ENCODE measurements around the gene GMEB2. TPM values are rescaled to one million over a fixed set of nuclear protein-coding genes. Genes with fewer than 3 reads are reported as not detected.

The GMEB2 gene
- total RNA-seq, 1 experiment from 2014 or later, result 14.3 TPM

- Histone ChIP-seq H3K4ac (ENCODE audit: low read depth, low read length) (no peak overlapping the region), H3K27ac (ENCODE audit: insufficient read length, low read depth, low read length) (no peak overlapping the region), H3K14ac (ENCODE audit: insufficient read depth, low read length) (no peak overlapping the region), H2BK15ac (ENCODE audit: low read depth, low read length) (no peak overlapping the region), H4K8ac (replicated peaks; ENCODE audit: insufficient read length, low read depth, low read length) (no peak overlapping the region), H4K91ac (ENCODE audit: insufficient read length, low read depth, low read length) (no peak overlapping the region), H3K23ac (ENCODE audit: insufficient read length, low read depth, low read length) (no peak overlapping the region), H2BK20ac (ENCODE audit: low read depth, low read length, poor library complexity, severe bottlenecking) (no peak overlapping the region), H2AFZ (ENCODE audit: low read length) (no peak overlapping the region), H3K4me1 (ENCODE audit: insufficient read depth, low read length) (peaks cover 2% of the 10 kb centered on the region; the same call in 1 of the 2 replicates), H3K27me3 (ENCODE audit: insufficient read depth, low read length) (no peaks in the 10 kb centered on the region), H2BK12ac (ENCODE audit: insufficient read length, low read depth, low read length) (no peak overlapping the region), H4K5ac (ENCODE audit: insufficient read length, low read depth, low read length) (no peak overlapping the region), H3K79me2 (ENCODE audit: insufficient read depth, low read length) (no peaks in the 10 kb centered on the region), H3K56ac (ENCODE audit: insufficient read length, low read depth, low read length) (no peak overlapping the region), H3K9ac (ENCODE audit: extremely low read depth, insufficient read length, low read length) (no peak overlapping the region), H3K79me1 (ENCODE audit: insufficient read depth, low read depth, low read length, poor library complexity, severe bottlenecking) (no peaks in the 10 kb centered on the region), H2AK5ac (ENCODE audit: insufficient read length, low read length) (no peak overlapping the region), H4K20me1 (ENCODE audit: control insufficient read depth, insufficient read depth, insufficient read length) (peaks cover 3% of the 10 kb centered on the region), H2BK5ac (ENCODE audit: insufficient read length, low read length) (no peak overlapping the region), H3K23me2 (ENCODE audit: insufficient read length, low read depth, low read length, poor library complexity, severe bottlenecking) (peaks cover 9% of the 10 kb centered on the region), H3T11ph (ENCODE audit: low read length) (no peak overlapping the region), H3K18ac (ENCODE audit: insufficient read length, low read depth, low read length) (no peak overlapping the region), H3K4me2 (ENCODE audit: insufficient read depth, insufficient read length, low read length) (no peak overlapping the region), H2BK120ac (ENCODE audit: low read depth, low read length, poor library complexity, severe bottlenecking) (no peak overlapping the region), H3K9me3 (ENCODE audit: control insufficient read depth, low read depth, low read length) (no peaks in the 10 kb centered on the region)
- no peak for DNase-seq
- WGBS (ENCODE audit: extremely low coverage, insufficient read length, low lambda C conversion rate), result no CpG with 5 or more reads among the region's 18 CpGs
- H3K4me3 Mint-ChIP-seq, result no peak overlapping the region; a peak in 1 of 5 replicates
- no peaks in the 10 kb centered on the region; the same call in 1 of the 2 replicates for H3K27me3 Mint-ChIP-seq (ENCODE audit: low read depth)
- H3K4me1 Mint-ChIP-seq, result peaks cover 22 to 40% of the 10 kb centered on the region in 2 experiments
- H3K27ac Mint-ChIP-seq, result no peak overlapping the region
- H3K36me3 Mint-ChIP-seq (ENCODE audit: insufficient read depth in 1 of 3, low read depth in 3 of 3), result no peaks in the 10 kb centered on the region; a peak in 1 of 7 replicates
- no peak for TF ChIP-seq CTCF (conservative IDR thresholded peaks at IDR 0.05)
- no peaks in the 10 kb centered on the region for H3K9me3 Mint-ChIP-seq
Measured at GRCh38 chr20:63549679-63550282, 77.1 kb downstream of the GMEB2 start.
